SW 1271 (cell line): ENCODE results near the gene ZNF277.

ENCODE experiments used
- DNase-seq, 2 experiments: peaks; one replicate each; lab custom pipeline; 2025; lab: John Stamatoyannopoulos, UW

Gene ZNF277

GRCh38 chr7:112254156-112254555, 47.7 kb downstream of the ZNF277 start:
- DNase-seq: no peak

GRCh38 chr7:112254709-112255387, 48.4 kb downstream of the ZNF277 start:
- DNase-seq: no peak

- no peak for DNase-seq
Measured at GRCh38 chr7:112255388-112255720, 48.9 kb downstream of the ZNF277 start.

- no peak for DNase-seq
Measured at GRCh38 chr7:112257073-112257472, 50.6 kb downstream of the ZNF277 start.

GRCh38 chr7:112260911-112261310, 54.4 kb downstream of the ZNF277 start:
- no peak for DNase-seq

- DNase-seq: no peak
Measured at GRCh38 chr7:112262036-112262435, 55.5 kb downstream of the ZNF277 start.

- no peak for DNase-seq
Measured at GRCh38 chr7:112262855-112263487, 56.5 kb downstream of the ZNF277 start.

GRCh38 chr7:112263519-112263918, 57.0 kb downstream of the ZNF277 start:
- no peak for DNase-seq

GRCh38 chr7:112266141-112266540, 59.6 kb downstream of the ZNF277 start:
- no peak for DNase-seq

- no peak for DNase-seq
Measured at GRCh38 chr7:112266595-112267270, 60.2 kb downstream of the ZNF277 start.

GRCh38 chr7:112267944-112268691, 61.6 kb downstream of the ZNF277 start:
- DNase-seq: no peak

- DNase-seq: no peak
Measured at GRCh38 chr7:112271162-112271561, 64.7 kb downstream of the ZNF277 start.

GRCh38 chr7:112272921-112273561, 66.5 kb downstream of the ZNF277 start:
- no peak for DNase-seq

GRCh38 chr7:112279042-112279441, 72.5 kb downstream of the ZNF277 start:
- no peak for DNase-seq

- no peak for DNase-seq
Measured at GRCh38 chr7:112280267-112280666, 73.8 kb downstream of the ZNF277 start.

GRCh38 chr7:112282476-112283188, 76.1 kb downstream of the ZNF277 start:
- DNase-seq: no peak

- no peak for DNase-seq
Measured at GRCh38 chr7:112283382-112283910, 77.0 kb downstream of the ZNF277 start.

GRCh38 chr7:112286250-112287086, 80.0 kb downstream of the ZNF277 start:
- DNase-seq: no peak

- no peak for DNase-seq
Measured at GRCh38 chr7:112288301-112288700, 81.8 kb downstream of the ZNF277 start.

- no peak for DNase-seq
Measured at GRCh38 chr7:112290065-112290464, 83.6 kb downstream of the ZNF277 start.
